H1 (cell line): Measurements from ENCODE around the gene RAB4B. TPM values are rescaled to one million over a fixed set of nuclear protein-coding genes. Genes with fewer than 3 reads are reported as not detected.
A peak's percentile ranks its signal among the peaks of the same experiment; 100 is the strongest.

Experiments
- CTCF ChIA-PET: fragments of 300-600 bp; sonication (Branson Sonifier 250); formaldehyde crosslinking; loops from one replicate; lab custom pipeline; 2021; ENCODE audit not compliant: partially characterized antibody; lab: Charles Lee
- POLR2A ChIA-PET: fragments of 300-600 bp; sonication (Branson Sonifier 250); formaldehyde crosslinking; loops from one replicate; lab custom pipeline; 2021; ENCODE audit warnings: inconsistent platforms; ENCODE audit not compliant: partially characterized antibody; lab: Charles Lee
- DNase-seq, 2 experiments: peaks; one replicate each; pipeline versions ENCODE4 v3.0.0 to v3.0.0-alpha.2; 2010 to 2022; ENCODE audit warnings: low spot score in 2 of 2, low read depth in 1 of 2, mixed read lengths in 1 of 2
- FAIRE-seq: peaks from 2 replicates; lab custom pipeline; 2011; peaks lifted over from hg19 to GRCh38; lab: Jason Lieb, UNC
- H2AFZ ChIP-seq: 2 replicates; pipeline ENCODE4 v1.8.1; 2012; ENCODE audit warnings: low read length, inconsistent platforms
- H2AK5ac ChIP-seq: 2 replicates; pipeline ENCODE4 v1.6.1; 2013; ENCODE audit warnings: low read depth, low read length
- H2BK120ac ChIP-seq: replicated peaks from 2 replicates; pipeline ENCODE3; 2013; ENCODE audit warnings: low read depth, low read length, inconsistent platforms
- H2BK12ac ChIP-seq: 2 replicates; pipeline ENCODE4 v1.6.1; 2013; ENCODE audit warnings: low read depth, low read length
- H2BK15ac ChIP-seq: 2 replicates; pipeline ENCODE4 v1.6.1; 2013; ENCODE audit warnings: low read length
- H2BK20ac ChIP-seq: 2 replicates; pipeline ENCODE4 v1.6.1; 2013; ENCODE audit warnings: low read length
- H2BK5ac ChIP-seq: 2 replicates; pipeline ENCODE4 v1.6.1; 2013; ENCODE audit warnings: low read depth, low read length
- H3K14ac ChIP-seq: 2 replicates; pipeline ENCODE4 v1.6.1; 2013; ENCODE audit warnings: inconsistent platforms; ENCODE audit not compliant: insufficient read length
- H3K18ac ChIP-seq: 2 replicates; pipeline ENCODE4 v1.6.1; 2013; ENCODE audit warnings: low read length; ENCODE audit errors: extremely low read depth
- H3K23ac ChIP-seq: 2 replicates; pipeline ENCODE4 v1.6.1; 2013; ENCODE audit warnings: inconsistent platforms; ENCODE audit not compliant: insufficient read length
- H3K23me2 ChIP-seq: 2 replicates; pipeline ENCODE4 v1.6.1; 2013; ENCODE audit warnings: low read depth, low read length
- H3K27ac ChIP-seq: 2 replicates; pipeline ENCODE4 v1.6.1; 2011; ENCODE audit warnings: low read depth, low read length, inconsistent platforms
- H3K27me3 ChIP-seq, 4 experiments: replicated peaks in 1 of 4; 1 replicate in 1 of 4; 2 replicates in 3 of 4; pipeline versions ENCODE4 v1.6.1 to v1.8.1; 2011 to 2013; ENCODE audit warnings: low read length in 3 of 4, mild to moderate bottlenecking in 3 of 4, inconsistent platforms in 2 of 4, mixed read lengths in 2 of 4, moderate library complexity in 1 of 4; ENCODE audit not compliant: control insufficient read depth in 3 of 4, insufficient read depth in 3 of 4; ENCODE audit errors: extremely low read depth in 1 of 4
- H3K36me3 ChIP-seq, 4 experiments: 2 replicates each; pipeline versions ENCODE4 v1.6.1 to v1.8.1; 2011 to 2013; ENCODE audit warnings: mild to moderate bottlenecking in 4 of 4, low read length in 3 of 4, moderate library complexity in 2 of 4, control low read depth in 1 of 4, inconsistent platforms in 1 of 4; ENCODE audit not compliant: insufficient read depth in 4 of 4, control insufficient read depth in 2 of 4
- H3K4ac ChIP-seq: replicated peaks from 2 replicates; pipeline ENCODE3; 2013; ENCODE audit warnings: low read length, low read depth, mixed read lengths, inconsistent platforms; ENCODE audit not compliant: insufficient read length
- H3K4me1 ChIP-seq, 4 experiments: replicated peaks in 1 of 4; 1 replicate in 1 of 4; 2 replicates in 3 of 4; pipeline versions ENCODE4 v1.6.1 to v1.8.1; 2011 to 2013; ENCODE audit warnings: low read length in 3 of 4, inconsistent platforms in 2 of 4, mixed read lengths in 1 of 4; ENCODE audit not compliant: insufficient read depth in 4 of 4, control insufficient read depth in 3 of 4
- H3K4me2 ChIP-seq, 2 experiments: 2 replicates each; pipeline versions ENCODE4 v1.6.1 to v1.8.1; 2011 to 2013; ENCODE audit warnings: low read depth in 2 of 2, low read length in 2 of 2, control low read depth in 1 of 2, inconsistent platforms in 1 of 2, mild to moderate bottlenecking in 1 of 2; ENCODE audit not compliant: insufficient read depth in 1 of 2
- H3K4me3 ChIP-seq, 4 experiments: fragments of 200-600, 300-600 bp in 1 of 4; sonication (generic), shearing (Covaris generic), sonication (Bioruptor Twin) in 1 of 4; 2 replicates each; pipeline versions ENCODE4 v1.5.1 to v1.8.1; 2011 to 2016; ENCODE audit warnings: low read length in 4 of 4, low read depth in 3 of 4, control low read depth in 2 of 4, inconsistent platforms in 2 of 4, mild to moderate bottlenecking in 2 of 4, mixed read lengths in 1 of 4, moderate library complexity in 1 of 4; ENCODE audit not compliant: insufficient read depth in 2 of 4; ENCODE audit errors: extremely low read depth in 1 of 4
- H3K56ac ChIP-seq: replicated peaks from 2 replicates; pipeline ENCODE3; 2013; ENCODE audit warnings: low read depth, mild to moderate bottlenecking, mixed read lengths, low read length, inconsistent platforms; ENCODE audit not compliant: insufficient read length
- H3K79me1 ChIP-seq: 2 replicates; pipeline ENCODE4 v1.6.1; 2013; ENCODE audit warnings: low read depth, low read length, control low read depth
- H3K79me2 ChIP-seq, 2 experiments: 2 replicates each; pipeline versions ENCODE4 v1.6.1 to v1.8.1; 2012 to 2013; ENCODE audit warnings: low read length in 2 of 2, mild to moderate bottlenecking in 2 of 2, inconsistent platforms in 1 of 2; ENCODE audit not compliant: insufficient read depth in 2 of 2, control insufficient read depth in 1 of 2
- H3K9ac ChIP-seq, 4 experiments: replicated peaks in 1 of 4; 1 replicate in 1 of 4; 2 replicates in 3 of 4; pipeline versions ENCODE4 v1.6.1 to v1.8.1; 2011 to 2013; ENCODE audit warnings: low read depth in 3 of 4, low read length in 3 of 4, control low read depth in 2 of 4, mild to moderate bottlenecking in 2 of 4, moderate library complexity in 2 of 4, inconsistent platforms in 1 of 4; ENCODE audit errors: extremely low read depth in 1 of 4
- H3K9me3 ChIP-seq, 2 experiments: 2 replicates each; pipeline versions ENCODE4 v1.6.1 to v1.8.1; 2012 to 2013; ENCODE audit warnings: mild to moderate bottlenecking in 2 of 2, moderate library complexity in 2 of 2, control low read depth in 1 of 2, inconsistent platforms in 1 of 2, low read depth in 1 of 2, low read length in 1 of 2, mixed read lengths in 1 of 2; ENCODE audit not compliant: insufficient read depth in 2 of 2
- H4K20me1 ChIP-seq, 2 experiments: replicated peaks in 1 of 2; 2 replicates each; pipeline versions ENCODE3 to v1.8.1; 2011 to 2013; ENCODE audit warnings: inconsistent platforms in 2 of 2, low read length in 2 of 2, mild to moderate bottlenecking in 1 of 2; ENCODE audit not compliant: insufficient read depth in 2 of 2, control insufficient read depth in 1 of 2
- H4K5ac ChIP-seq: 2 replicates; pipeline ENCODE4 v1.6.1; 2013; ENCODE audit warnings: low read length, low read depth, mixed read lengths, inconsistent platforms; ENCODE audit not compliant: insufficient read length
- H4K8ac ChIP-seq: 2 replicates; pipeline ENCODE4 v1.8.0; 2013; ENCODE audit warnings: mild to moderate bottlenecking, moderate library complexity, low read length, inconsistent platforms; ENCODE audit not compliant: insufficient read depth; ENCODE audit errors: extremely low read depth
- H4K91ac ChIP-seq: replicated peaks from 2 replicates; pipeline ENCODE3; 2013; ENCODE audit warnings: low read length, mixed read lengths, inconsistent platforms; ENCODE audit not compliant: insufficient read length
- ATF2 ChIP-seq: IDR thresholded peaks from 2 replicates; pipeline ENCODE4 v1.6.1; 2012; ENCODE audit warnings: low read length, inconsistent platforms
- CTBP2 ChIP-seq: IDR thresholded peaks from 2 replicates; pipeline ENCODE4 v1.7.0; 2011; ENCODE audit warnings: borderline replicate concordance, mild to moderate bottlenecking, moderate library complexity, mixed read lengths, low read length; ENCODE audit not compliant: insufficient read depth, insufficient read length
- POLR2A ChIP-seq, 2 experiments: IDR thresholded peaks; 1 replicate in 1 of 2; 2 replicates in 1 of 2; pipeline ENCODE4 v1.6.1; 2011; ENCODE audit warnings: low read depth in 2 of 2, low read length in 2 of 2, mild to moderate bottlenecking in 2 of 2; ENCODE audit errors: control extremely low read depth in 1 of 2
- POLR2AphosphoS5 ChIP-seq: IDR thresholded peaks from 2 replicates; pipeline ENCODE4 v1.6.1; 2011; ENCODE audit warnings: low read depth, low read length
- RAD21 ChIP-seq, 2 experiments: IDR thresholded peaks in 1 of 2; conservative IDR thresholded peaks in 1 of 2; 2 replicates each; pipeline ENCODE4 v1.6.1; 2011; ENCODE audit warnings: low read depth in 2 of 2, low read length in 2 of 2, improper control_type of control experiment in 1 of 2, inconsistent platforms in 1 of 2, mild to moderate bottlenecking in 1 of 2, moderate library complexity in 1 of 2
- RNF2 ChIP-seq: fragments of 200-900, 300-1000 bp; sonication (generic); IDR thresholded peaks from 2 replicates; pipeline ENCODE4 v1.7.1; 2016; ENCODE audit warnings: borderline replicate concordance, low read depth, mild to moderate bottlenecking, antibody characterized with exemption, low read length; ENCODE audit not compliant: poor library complexity, severe bottlenecking; ENCODE audit errors: missing control alignments
- SIRT6 ChIP-seq: IDR thresholded peaks from one replicate; pipeline ENCODE4 v1.7.1; 2012; ENCODE audit warnings: low read length, inconsistent platforms
- SIX5 ChIP-seq: IDR thresholded peaks from 2 replicates; pipeline ENCODE4 v1.6.1; 2011; ENCODE audit warnings: mild to moderate bottlenecking, low read depth, low read length
- WGBS, 2 experiments: shearing (Covaris generic) in 1 of 2; methylation state at CpG; one replicate each; pipeline versions ENCODE4 v1.1.6 to v1.1.7; 2013 to 2015; ENCODE audit warnings: low lambda C conversion rate in 2 of 2, mixed read lengths in 2 of 2, inconsistent platforms in 1 of 2, low coverage in 1 of 2, missing lambda C conversion rate in 1 of 2; ENCODE audit not compliant: insufficient replicate concordance in 2 of 2, insufficient coverage in 1 of 2, insufficient read length in 1 of 2; ENCODE audit errors: extremely low coverage in 1 of 2, missing lambda C conversion rate in 1 of 2; 5-methylcytosine and 5-hydroxymethylcytosine counted together
- polyA plus RNA-seq, 7 experiments: library from polyadenylated mRNA; depleted of rRNA in 3 of 7; stranded (reverse) in 5 of 7; unstranded in 2 of 7; fragments of >200 nt in 5 of 7; fragments of 200-250 nt in 2 of 7; gene quantifications; 1 replicate in 5 of 7; 2 replicates in 1 of 7; 4 replicates in 1 of 7; pipeline versions ENCODE4 v1.2.1 to v1.2.3, GENCODE V29; 2011 to 2013; ENCODE audit warnings: missing spikeins in 2 of 7, mixed read lengths in 2 of 7
- total RNA-seq: library from RNA; stranded (reverse); fragmentation: NEBNext Ultra II Directional; extraction: Animal tissue kit (Norgen Biotek cat#: 25700); gene quantifications from 2 replicates; pipeline ENCODE4 v1.2.1, GENCODE V29; 2021

Gene RAB4B
- total and polyA plus RNA-seq, 2 of the 8 experiments (the other 6 are each of a cell fraction or from before 2014, with no cell fraction given): 15.9 to 28.6 TPM

GRCh38 chr19:40799558-40800338 lies 21.7 kb downstream of the RAB4B start:
- Histone ChIP-seq H3K36me3 (peaks cover 3 to 32% (median 6%) of the 10 kb centered on the region in 4 experiments; a peak in 6 of 8 replicates), H3K27ac (peak overlapping the region; percentile 92), H3K4ac (no peak overlapping the region), H4K91ac (no peak overlapping the region), H3K23ac (no peak overlapping the region), H2BK12ac (0 out of 2 replicates have a peak overlapping the region, but pooled peaks have one; percentile 39), H4K5ac (peak overlapping the region; percentile 3), H3K79me2 (peaks cover 14 to 54% of the 10 kb centered on the region in 2 experiments), H3K4me3 (peak overlapping the region; percentile 90 to 99 (median 92)), H3K9ac (peak overlapping the region; percentile 79 to 91 (median 88)), H2BK120ac (no peak overlapping the region), H4K8ac (peak overlapping the region; percentile 92; the same call in 1 of the 2 replicates), H3K4me1 (peaks cover 0 to 45% (median 24%) of the 10 kb centered on the region in 4 experiments; a peak in 6 of 7 replicates), H3K27me3 (no peaks in the 10 kb centered on the region), H2AFZ (no peak overlapping the region), H3K79me1 (peaks cover 27% of the 10 kb centered on the region), H2BK5ac (peak overlapping the region; percentile 82; the same call in 1 of the 2 replicates), H2BK15ac (no peak overlapping the region), H3K9me3 (no peaks in the 10 kb centered on the region), H3K14ac (no peak overlapping the region), H2AK5ac (peak overlapping the region; percentile 83; the same call in 1 of the 2 replicates), H2BK20ac (no peak overlapping the region), H3K23me2 (peaks cover 6% of the 10 kb centered on the region), H3K56ac (no peak overlapping the region), H4K20me1 (peaks cover 28 to 38% of the 10 kb centered on the region in 2 experiments), H3K4me2 (peak overlapping the region; percentile 67 to 91), H3K18ac (peak overlapping the region; percentile 68)
- WGBS, 2 experiments: 6% methylated on average over 34 of the region's 40 CpGs; no CpG with 5 or more reads in 1 of the 2 experiments
- POLR2A ChIA-PET: interaction anchor here (0.8 to 15.7 kb wide), 15 partner anchors 8 to 192 kb away, joined by 3 to 241 read pairs (median 9); partner anchors contain the start of genes ACTMAP, COQ8B, ITPKC and MIA
- CTCF ChIA-PET: interaction anchor here (0.7 to 1.7 kb wide), 3 partner anchors 10 to 136 kb away, joined by 3 to 4 read pairs (median 3); no protein-coding TSS in a partner anchor
- peak in 1 of 2 experiments; percentile 73 for DNase-seq
- FAIRE-seq: no peak
- no peak for TF ChIP-seq SIRT6
- TF ChIP-seq POLR2AphosphoS5: peak; percentile 40; the same call in 1 of the 2 replicates
- no peak for TF ChIP-seq CTBP2
- TF ChIP-seq RNF2: no peak
- peak in 1 of 2 experiments; percentile 77; a peak in 2 of 3 replicates for TF ChIP-seq POLR2A (IDR thresholded peaks at IDR 0.05; ENCODE audit: control extremely low read depth in 1 of 2, low read depth in 2 of 2, low read length in 2 of 2)
- no peak for TF ChIP-seq SIX5
- TF ChIP-seq RAD21 (IDR thresholded peaks at IDR 0.05 in 1 of 2, conservative IDR thresholded peaks at IDR 0.05 in 1 of 2; ENCODE audit: low read depth in 2 of 2, low read length in 2 of 2): no peak
- no peak for TF ChIP-seq ATF2
